PC-3 (cell line): ENCODE data around the gene PSMB7. TPM values are rescaled to one million over a fixed set of nuclear protein-coding genes. Genes with fewer than 3 reads are reported as not detected.

Experiments
- ATAC-seq: fragments of 200-7000 bp; cut with Tn5 transposase; 2 replicates; pipeline ENCODE4 v1.9.1; 2020; ENCODE audit warnings: mild to moderate bottlenecking, moderate library complexity
- BruUV-seq: library from RNA; stranded (reverse); fragments of 400-500 nt; replicated peaks from 2 replicates; lab custom pipeline; 2021; lab: Mats Ljungman, UMichigan
- CTCF ChIA-PET: fragments of 300-600 bp; sonication (Branson Sonifier 250); formaldehyde crosslinking; loops from one replicate; lab custom pipeline; 2022; ENCODE audit warnings: antibody characterized with exemption; lab: Charles Lee
- POLR2A ChIA-PET: fragments of 300-600 bp; sonication (Branson Sonifier 250); formaldehyde crosslinking; loops from one replicate; lab custom pipeline; 2022; ENCODE audit warnings: antibody characterized with exemption; ENCODE audit not compliant: unreplicated experiment; lab: Charles Lee
- DNase-seq: peaks from one replicate; pipeline ENCODE4 v3.0.0-alpha.2; 2015
- H2AFZ ChIP-seq: fragments of 300-600 bp; sonication (generic); 2 replicates; pipeline ENCODE4 v1.6.0; 2016; ENCODE audit warnings: antibody characterized with exemption, low read length
- H3F3A ChIP-seq: fragments of 300-600 bp; sonication (generic); one replicate; pipeline ENCODE4 v1.6.0; 2017; ENCODE audit warnings: antibody characterized with exemption, low read length, control low read depth, mild to moderate bottlenecking; ENCODE audit not compliant: unreplicated experiment
- H3K27ac ChIP-seq: fragments of 300-600 bp; sonication (generic); 2 replicates; pipeline ENCODE4 v1.5.1; 2016; ENCODE audit warnings: mild to moderate bottlenecking, low read length
- H3K27me3 ChIP-seq: fragments of 300-600 bp; sonication (generic); 2 replicates; pipeline ENCODE4 v1.6.1; 2016; ENCODE audit warnings: low read length, mixed read lengths
- H3K36me3 ChIP-seq: fragments of 300-600 bp; sonication (generic); 2 replicates; pipeline ENCODE4 v1.6.1; 2016; ENCODE audit warnings: low read depth, mixed run types, low read length, mixed read lengths
- H3K4me1 ChIP-seq: fragments of 300-600 bp; sonication (generic); 2 replicates; pipeline ENCODE4 v1.5.1; 2016; ENCODE audit warnings: low read length; ENCODE audit not compliant: insufficient read depth
- H3K4me2 ChIP-seq: fragments of 300-600 bp; sonication (generic); 2 replicates; pipeline ENCODE4 v1.6.0; 2016; ENCODE audit warnings: low read length
- H3K4me3 ChIP-seq: fragments of 300-600 bp; sonication (generic); 2 replicates; pipeline ENCODE4 v1.5.1; 2016; ENCODE audit warnings: mild to moderate bottlenecking, low read length, mixed read lengths
- H3K79me2 ChIP-seq: fragments of 300-600 bp; sonication (generic); 2 replicates; pipeline ENCODE4 v1.6.1; 2017; ENCODE audit warnings: low read length, mixed read lengths
- H3K9ac ChIP-seq: fragments of 300-600 bp; sonication (generic); 2 replicates; pipeline ENCODE4 v1.6.0; 2016; ENCODE audit warnings: mild to moderate bottlenecking, low read length
- H3K9me2 ChIP-seq: fragments of 300-600 bp; sonication (generic); replicated peaks from 2 replicates; pipeline ENCODE4 v1.6.1; 2016; ENCODE audit warnings: mixed run types, low read length, mixed read lengths
- H3K9me3 ChIP-seq: fragments of 300-600 bp; sonication (generic); 2 replicates; pipeline ENCODE4 v1.6.1; 2016; ENCODE audit warnings: low read length, mixed read lengths
- H4K20me1 ChIP-seq: fragments of 300-600 bp; sonication (generic); 2 replicates; pipeline ENCODE4 v1.6.1; 2016; ENCODE audit warnings: low read length, mixed read lengths
- CTCF ChIP-seq: fragments of 300-600 bp; sonication (generic); conservative IDR thresholded peaks from 2 replicates; pipeline ENCODE4 v1.5.1; 2017; ENCODE audit warnings: antibody characterized with exemption, low read depth, mild to moderate bottlenecking, low read length
- EZH2 ChIP-seq: fragments of 300-600 bp; sonication (generic); IDR thresholded peaks from one replicate; pipeline ENCODE4 v1.6.1; 2017; ENCODE audit warnings: antibody characterized with exemption, mild to moderate bottlenecking, low read length; ENCODE audit not compliant: unreplicated experiment
- EZH2phosphoT487 ChIP-seq: fragments of 300-600 bp; sonication (generic); IDR thresholded peaks from 2 replicates; pipeline ENCODE4 v1.6.1; 2018; ENCODE audit warnings: mild to moderate bottlenecking, antibody characterized with exemption, low read length, borderline replicate concordance
- intact Hi-C: fragments of 100-400 bp; cut with micrococcal nuclease; formaldehyde crosslinking; loops from 2 replicates; pipeline ENCODE4 v1.9.0; 2023
- total RNA-seq: library from RNA; depleted of rRNA; stranded (reverse); fragments of >200 nt; gene quantifications from 2 replicates; pipeline ENCODE4 v1.2.3, GENCODE V29; 2014

Gene PSMB7
- total RNA-seq, 1 experiment from 2014 or later = 372 TPM

GRCh38 chr9:124392254-124392870 is 22.9 kb downstream of the PSMB7 start:
- H3K36me3 ChIP-seq = peaks cover 22% of the 10 kb centered on the region
- intact Hi-C loops = loop anchor here (10.0 kb wide), 1 partner anchor 268 kb away; no protein-coding TSS in a partner anchor
- H2AFZ ChIP-seq = no peak overlapping the region
- H3K4me3 ChIP-seq = 0 out of 2 replicates have a peak overlapping the region, but pooled peaks have one; percentile 12
- peak overlapping the region; percentile 18 for H3K9ac ChIP-seq
- ChIA-PET CTCF (interaction anchor here (0.5 to 1.4 kb wide), 3 partner anchors 19 to 256 kb away, joined by 3 to 8 read pairs (median 3); no protein-coding TSS in a partner anchor), POLR2A (interaction anchor here (0.6 to 1.0 kb wide), 3 partner anchors 20 to 419 kb away, joined by 3 to 6 read pairs (median 4); no protein-coding TSS in a partner anchor)
- peak overlapping the region; percentile 82 for H3K27ac ChIP-seq
- H3K9me2 ChIP-seq = no peaks in the 10 kb centered on the region
- no TSS peak for BruUV-seq
- peaks cover 42% of the 10 kb centered on the region for H3K4me1 ChIP-seq
- ATAC-seq (no peak), DNase-seq (no peak)
- no peaks in the 10 kb centered on the region for H3F3A ChIP-seq
- H3K9me3 ChIP-seq = no peaks in the 10 kb centered on the region
- peak overlapping the region; percentile 53 for H3K4me2 ChIP-seq
- H3K27me3 ChIP-seq = no peaks in the 10 kb centered on the region
- no peak for TF ChIP-seq CTCF
- TF ChIP-seq EZH2 = no peak
- no peak for TF ChIP-seq EZH2phosphoT487
- peaks cover 67% of the 10 kb centered on the region for H4K20me1 ChIP-seq
- peaks cover 90% of the 10 kb centered on the region for H3K79me2 ChIP-seq

- ATAC-seq = peak; percentile 9; the same call in 1 of the 2 replicates
- CTCF ChIA-PET = no interaction called here
- no peak overlapping the region for H3K9ac ChIP-seq
Measured at GRCh38 chr9:124390794-124391658, 24.2 kb downstream of the PSMB7 start.

More at GRCh38 chr9:124390794-124391658, 24.2 kb downstream of the PSMB7 start:
- Histone ChIP-seq H3K9me2 (no peaks in the 10 kb centered on the region), H3K4me1 (peaks cover 47% of the 10 kb centered on the region), H3K9me3 (no peaks in the 10 kb centered on the region), H3F3A (no peaks in the 10 kb centered on the region), H3K27ac (peak overlapping the region; percentile 36), H3K79me2 (peaks cover 90% of the 10 kb centered on the region), H2AFZ (no peak overlapping the region), H3K4me2 (peak overlapping the region; percentile 58), H3K4me3 (no peak overlapping the region), H3K36me3 (peaks cover 15% of the 10 kb centered on the region; the same call in 1 of the 2 replicates), H4K20me1 (peaks cover 69% of the 10 kb centered on the region), H3K27me3 (no peaks in the 10 kb centered on the region)
- no TSS peak for BruUV-seq
- intact Hi-C loops = loop anchor here (10.0 kb wide), 1 partner anchor 266 kb away; no protein-coding TSS in a partner anchor
- no peak for TF ChIP-seq EZH2
- TF ChIP-seq CTCF = no peak
- TF ChIP-seq EZH2phosphoT487 = no peak
- peak; percentile 49 for DNase-seq
- POLR2A ChIA-PET = interaction anchor here (0.5 kb wide), 1 partner anchor 16 kb away, joined by 3 read pairs; no protein-coding TSS in a partner anchor
